ENCODE results near the gene FAM162A. TPM values are rescaled to one million over a fixed set of nuclear protein-coding genes. Genes with fewer than 3 reads are reported as not detected.

The FAM162A gene
- total and polyA plus RNA-seq, 7 donors = 36.0 to 127 (median 66.5) TPM

DNA sequence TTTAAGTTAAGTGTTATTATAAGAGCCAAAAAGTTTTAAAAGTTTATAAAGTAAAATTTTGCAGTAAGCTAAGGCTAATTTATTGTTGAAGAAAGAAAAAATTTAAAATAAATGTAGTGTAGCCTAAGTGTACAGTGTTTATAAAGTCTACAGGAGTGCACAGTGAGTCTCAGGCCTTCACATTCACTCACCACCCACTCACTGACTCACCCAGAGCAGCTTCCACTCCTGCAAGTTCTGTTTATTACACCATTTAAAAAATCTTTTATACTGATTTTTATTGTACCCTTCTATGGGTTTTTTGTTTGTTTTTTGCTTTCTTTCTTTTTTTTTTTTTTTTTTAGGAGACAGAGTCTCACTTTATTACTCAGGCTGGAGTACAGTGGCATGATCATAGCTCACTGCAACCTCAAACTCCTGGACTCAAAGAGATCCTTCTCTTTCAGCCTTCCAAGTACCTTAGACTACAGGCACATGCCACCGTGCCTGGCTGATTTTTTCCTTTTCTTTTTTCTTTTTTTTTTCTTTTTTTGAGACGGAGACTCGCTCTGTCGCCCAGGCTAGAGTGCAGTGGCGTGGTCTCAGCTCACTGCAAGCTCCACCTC is 33.1 kb upstream of the FAM162A start:
- no peak overlapping the region for H3K27ac ChIP-seq
- H3K4me3 ChIP-seq = no peak overlapping the region
- ATAC-seq (no peak), DNase-seq (no peak)
- intact Hi-C loops (cut with DNase I) = loop anchor here in 1 of 2 donors (10.0 kb wide), 1 partner anchor 806 kb away; the partner anchor contains the start of gene POLQ
- WGBS, 3 donors = 80 to 86% (median 86%) methylated on average over 5 of the region's 5 CpGs
- TF ChIP-seq, protein P1, sequence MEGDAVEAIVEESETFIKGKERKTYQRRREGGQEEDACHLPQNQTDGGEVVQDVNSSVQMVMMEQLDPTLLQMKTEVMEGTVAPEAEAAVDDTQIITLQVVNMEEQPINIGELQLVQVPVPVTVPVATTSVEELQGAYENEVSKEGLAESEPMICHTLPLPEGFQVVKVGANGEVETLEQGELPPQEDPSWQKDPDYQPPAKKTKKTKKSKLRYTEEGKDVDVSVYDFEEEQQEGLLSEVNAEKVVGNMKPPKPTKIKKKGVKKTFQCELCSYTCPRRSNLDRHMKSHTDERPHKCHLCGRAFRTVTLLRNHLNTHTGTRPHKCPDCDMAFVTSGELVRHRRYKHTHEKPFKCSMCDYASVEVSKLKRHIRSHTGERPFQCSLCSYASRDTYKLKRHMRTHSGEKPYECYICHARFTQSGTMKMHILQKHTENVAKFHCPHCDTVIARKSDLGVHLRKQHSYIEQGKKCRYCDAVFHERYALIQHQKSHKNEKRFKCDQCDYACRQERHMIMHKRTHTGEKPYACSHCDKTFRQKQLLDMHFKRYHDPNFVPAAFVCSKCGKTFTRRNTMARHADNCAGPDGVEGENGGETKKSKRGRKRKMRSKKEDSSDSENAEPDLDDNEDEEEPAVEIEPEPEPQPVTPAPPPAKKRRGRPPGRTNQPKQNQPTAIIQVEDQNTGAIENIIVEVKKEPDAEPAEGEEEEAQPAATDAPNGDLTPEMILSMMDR (IDR thresholded peaks at IDR 0.05) = no peak
- H3K9me3 ChIP-seq = no peaks in the 10 kb centered on the region
- H3K36me3 ChIP-seq (ENCODE audit: insufficient read depth in 1 of 2, low read depth in 1 of 2) = no peaks in the 10 kb centered on the region
- no peaks in the 10 kb centered on the region for H3K4me1 ChIP-seq
- no peaks in the 10 kb centered on the region for H3K27me3 ChIP-seq (ENCODE audit: insufficient read depth in 3 of 3, low read length in 2 of 3)

DNA sequence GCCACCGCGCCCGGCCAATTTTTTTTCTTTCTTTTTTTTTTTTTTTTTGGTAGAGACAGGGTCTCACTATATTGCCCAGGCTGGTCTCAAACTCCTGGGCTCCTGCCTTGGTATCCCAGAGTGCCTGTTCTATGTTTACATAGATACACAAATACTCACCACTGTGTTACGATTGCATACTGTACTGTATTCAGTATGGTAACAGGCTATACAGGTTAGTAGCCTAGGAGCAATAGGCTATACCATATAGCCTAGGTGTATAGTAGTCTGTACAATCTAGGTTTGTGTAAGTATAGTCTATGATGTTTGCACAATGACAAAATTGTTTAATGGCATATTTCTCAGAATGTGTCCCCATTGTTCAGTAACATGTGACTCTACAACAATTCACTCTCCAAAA is 32.4 kb upstream of the FAM162A start:
- ATAC-seq = no peak
- H3K36me3 ChIP-seq (ENCODE audit: insufficient read depth in 1 of 2, low read depth in 1 of 2) = no peaks in the 10 kb centered on the region
- TF ChIP-seq, protein P1 (IDR thresholded peaks at IDR 0.05) = no peak
- no peak overlapping the region for H3K27ac ChIP-seq
- H3K4me3 ChIP-seq = no peak overlapping the region
- H3K9me3 ChIP-seq = no peaks in the 10 kb centered on the region
- H3K4me1 ChIP-seq = no peaks in the 10 kb centered on the region
- no peaks in the 10 kb centered on the region for H3K27me3 ChIP-seq (ENCODE audit: insufficient read depth in 3 of 3, low read length in 2 of 3)
- no peak for DNase-seq
- WGBS, 3 donors = 89 to 97% (median 93%) methylated on average over 4 of the region's 4 CpGs
- intact Hi-C loops (cut with DNase I) = loop anchor here in 1 of 2 donors (10.0 kb wide), 1 partner anchor 807 kb away; the partner anchor contains the start of gene POLQ

DNA sequence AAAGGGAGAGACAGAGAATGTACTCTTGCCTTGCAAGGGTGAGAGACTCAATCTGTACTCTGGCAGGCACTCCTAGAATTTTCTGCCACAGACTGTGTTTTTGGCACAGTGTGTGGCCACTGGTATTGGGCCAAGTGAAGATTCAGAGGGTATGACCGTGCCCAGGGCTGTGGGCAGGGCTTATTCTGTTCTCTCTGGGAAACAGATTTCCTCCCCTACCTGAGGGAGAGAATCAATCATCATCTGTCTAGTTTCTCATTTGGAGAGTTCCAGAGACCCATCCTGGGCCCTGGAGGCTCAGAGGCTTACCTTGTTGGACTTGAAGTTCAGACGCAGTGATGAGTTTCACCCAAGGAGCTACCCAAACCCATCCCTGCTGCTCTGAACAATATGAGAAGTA is 30.8 kb upstream of the FAM162A start:
- intact Hi-C loops (cut with DNase I) = loop anchor here in 1 of 2 donors (10.0 kb wide), 1 partner anchor 808 kb away; the partner anchor contains the start of gene POLQ
- TF ChIP-seq, protein P1 (IDR thresholded peaks at IDR 0.05) = no peak
- 27% methylated on average over 2 of the region's 2 CpGs for WGBS, 3 donors
- Histone ChIP-seq H3K4me1 (no peaks in the 10 kb centered on the region), H3K4me3 (no peak overlapping the region), H3K36me3 (ENCODE audit: insufficient read depth in 1 of 2, low read depth in 1 of 2) (peaks cover 0 to 13% of the 10 kb centered on the region in 2 donors), H3K27me3 (ENCODE audit: insufficient read depth in 3 of 3, low read length in 2 of 3) (no peaks in the 10 kb centered on the region), H3K9me3 (no peaks in the 10 kb centered on the region), H3K27ac (no peak overlapping the region)
- no peak for DNase-seq
- ATAC-seq = no peak

DNA sequence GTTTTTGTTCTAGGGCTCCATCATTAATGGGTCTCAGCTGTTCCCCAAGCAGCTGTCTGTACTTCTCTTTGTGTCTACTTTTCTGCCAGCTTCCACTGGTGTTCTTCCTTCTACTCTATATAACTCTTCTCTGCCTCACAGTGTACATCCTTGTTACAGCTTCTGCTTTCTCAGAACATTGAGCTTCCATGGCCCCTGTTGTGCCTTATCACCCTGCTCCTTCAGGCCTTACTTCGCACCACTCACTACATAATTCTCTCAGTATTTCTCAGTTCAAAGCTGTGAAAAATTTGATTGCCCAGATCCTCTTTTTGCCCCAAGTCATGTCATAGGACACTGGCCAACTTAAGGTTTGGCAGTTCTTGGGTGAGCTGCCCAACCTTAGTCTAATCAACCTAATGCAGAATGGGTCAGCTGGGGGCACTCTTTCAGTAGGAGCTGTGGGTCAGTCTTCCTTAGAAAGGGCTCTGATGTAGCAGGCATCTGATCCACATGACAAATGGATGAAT is 30.0 kb upstream of the FAM162A start:
- intact Hi-C loops (cut with DNase I) = loop anchor here in 1 of 2 donors (10.0 kb wide), 1 partner anchor 809 kb away; the partner anchor contains the start of gene POLQ
- TF ChIP-seq, protein P1 (IDR thresholded peaks at IDR 0.05) = no peak
- DNase-seq (no peak), ATAC-seq (no peak)
- no peak overlapping the region for H3K4me3 ChIP-seq
- no peaks in the 10 kb centered on the region for H3K27me3 ChIP-seq (ENCODE audit: insufficient read depth in 3 of 3, low read length in 2 of 3)
- peaks cover 0 to 20% of the 10 kb centered on the region in 2 donors for H3K36me3 ChIP-seq (ENCODE audit: insufficient read depth in 1 of 2, low read depth in 1 of 2)
- 37 to 85% (median 42%) methylated on average over 1 of the region's 1 CpG for WGBS, 3 donors
- no peaks in the 10 kb centered on the region for H3K4me1 ChIP-seq
- H3K27ac ChIP-seq = no peak overlapping the region
- H3K9me3 ChIP-seq = no peaks in the 10 kb centered on the region

Data from psoas muscle (tissue), 8 donors.